HG03045 (cell line): ENCODE data around the gene PPP3CA.

Experiments used
- ATAC-seq: cut with Tn5 transposase; IDR thresholded peaks from one replicate; pipeline ENCODE4 v1.9.1; 2021; ENCODE audit warnings: mild to moderate bottlenecking, moderate library complexity; ENCODE audit not compliant: unreplicated experiment

PPP3CA gene

DNA sequence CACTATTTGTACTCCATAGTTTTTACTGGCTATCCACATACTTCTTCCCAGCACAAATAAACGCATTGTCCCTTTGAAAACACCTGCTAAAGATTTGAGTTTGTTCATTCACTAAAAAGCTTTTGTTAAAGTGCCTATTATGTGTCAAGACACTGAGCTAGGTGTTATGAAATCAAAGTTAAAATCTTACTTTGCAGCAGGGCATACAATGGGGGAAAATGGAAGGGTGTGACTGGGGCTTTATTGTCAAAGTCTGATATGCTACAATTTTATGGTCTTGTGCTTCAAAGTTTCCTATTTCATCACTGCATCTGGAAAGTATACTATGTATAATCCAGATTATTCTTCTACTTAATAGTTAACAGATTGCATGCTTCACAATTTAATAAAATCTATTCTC, 128.4 kb downstream of the PPP3CA start:
- no peak for ATAC-seq

DNA sequence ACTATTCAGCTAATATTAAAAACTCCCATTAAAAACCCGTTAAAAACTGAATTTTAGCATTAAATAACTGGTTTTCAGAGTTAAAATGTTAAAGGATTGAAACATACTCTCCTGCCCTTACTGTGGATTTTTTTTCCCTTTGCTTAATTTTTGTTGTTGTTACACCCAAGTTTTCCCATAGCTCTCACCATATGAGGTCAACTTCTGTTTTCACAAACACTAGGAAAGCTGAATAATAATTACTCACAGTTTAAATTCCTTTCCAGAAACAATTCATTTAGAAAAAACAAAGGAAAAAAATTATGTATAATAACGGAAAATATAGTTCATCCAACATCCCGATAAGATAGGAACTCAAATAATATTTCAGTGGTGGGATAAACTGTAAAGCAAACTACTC, 129.0 kb downstream of the PPP3CA start:
- ATAC-seq, result no peak

DNA sequence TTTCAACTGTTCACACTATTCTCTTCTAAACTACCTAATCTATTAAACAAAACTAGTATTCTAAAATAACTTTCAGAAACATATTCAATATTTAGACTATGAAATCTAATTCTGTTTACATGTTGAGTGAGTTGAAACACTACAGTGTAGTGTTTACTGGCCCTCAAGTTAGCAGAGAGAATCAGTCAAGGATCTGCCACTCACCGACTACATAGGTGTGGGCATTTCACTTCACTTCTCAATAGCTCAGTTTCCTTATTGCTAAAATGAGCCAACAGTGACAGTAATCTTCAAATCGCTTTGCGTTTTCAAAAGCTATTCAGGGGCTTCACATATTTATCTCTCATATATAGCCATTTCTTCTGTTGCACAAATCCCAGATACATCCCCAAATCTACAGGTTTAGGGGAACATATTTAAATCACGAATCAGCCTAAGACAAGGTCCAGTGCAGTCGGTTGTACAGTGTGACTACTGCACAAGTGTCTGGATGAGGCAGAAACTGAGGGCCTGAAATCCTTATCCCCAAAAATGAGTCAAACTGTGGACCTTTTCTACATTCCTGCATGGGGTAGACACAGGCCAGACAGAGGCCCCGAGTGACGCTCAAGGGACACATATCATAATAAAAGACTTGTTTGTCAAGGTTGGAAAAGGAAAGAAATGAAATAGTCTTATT, 129.8 kb downstream of the PPP3CA start:
- no peak for ATAC-seq

DNA sequence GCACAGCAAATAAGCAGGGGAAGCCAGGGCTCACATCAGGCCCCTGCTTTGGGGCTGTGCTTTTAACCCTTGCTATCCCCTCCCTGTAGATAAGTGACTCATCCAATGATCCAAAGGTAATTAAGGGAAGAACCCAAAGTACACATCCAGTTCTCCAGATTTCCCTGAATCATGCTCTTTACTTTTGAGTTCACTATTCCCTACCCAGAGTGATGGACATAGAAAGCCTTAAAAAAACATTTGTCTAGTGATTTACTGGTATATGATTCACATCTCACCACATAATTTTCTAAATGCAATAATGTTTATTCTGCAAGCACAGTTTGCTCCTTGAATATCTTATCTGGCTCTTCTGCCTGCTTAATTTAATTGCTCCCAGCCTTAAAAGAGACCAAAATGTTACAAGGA, 136.2 kb downstream of the PPP3CA start:
- no peak for ATAC-seq

DNA sequence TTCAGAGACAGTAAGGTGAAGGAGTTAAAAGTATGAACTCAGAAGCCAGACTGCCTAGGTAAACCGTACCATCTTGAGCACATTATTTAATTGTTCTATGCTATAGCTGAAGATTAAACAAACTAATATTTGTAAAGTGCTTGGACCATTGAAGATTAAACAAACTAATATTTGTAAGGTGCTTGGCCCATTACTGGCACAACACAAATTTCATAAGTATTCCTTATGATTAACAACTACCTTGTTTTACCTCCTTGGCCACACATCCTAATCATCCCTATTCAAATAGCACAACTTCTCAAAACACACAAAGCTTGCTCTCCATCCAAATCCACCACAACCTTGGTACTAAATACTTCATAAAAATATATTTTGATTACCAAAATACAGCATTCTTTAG, 137.0 kb downstream of the PPP3CA start:
- no peak for ATAC-seq

DNA sequence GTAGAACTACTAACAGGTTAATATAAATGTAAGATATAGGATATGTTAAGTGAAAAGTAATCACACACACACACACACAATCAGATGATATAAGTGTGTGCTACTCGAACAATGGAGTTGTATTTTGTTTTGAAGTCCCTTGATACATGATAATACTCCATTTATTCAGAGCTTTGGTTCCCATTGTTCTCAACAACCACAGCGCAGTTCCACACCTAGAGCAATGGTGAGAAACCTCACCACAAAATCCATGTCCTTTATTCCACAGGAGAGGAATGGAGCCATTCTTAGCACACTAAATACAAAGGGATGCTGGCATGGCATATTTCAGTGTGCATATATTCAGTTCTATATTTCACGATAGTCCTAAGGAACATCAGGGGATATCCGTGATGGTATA, 139.2 kb downstream of the PPP3CA start:
- no peak for ATAC-seq

DNA sequence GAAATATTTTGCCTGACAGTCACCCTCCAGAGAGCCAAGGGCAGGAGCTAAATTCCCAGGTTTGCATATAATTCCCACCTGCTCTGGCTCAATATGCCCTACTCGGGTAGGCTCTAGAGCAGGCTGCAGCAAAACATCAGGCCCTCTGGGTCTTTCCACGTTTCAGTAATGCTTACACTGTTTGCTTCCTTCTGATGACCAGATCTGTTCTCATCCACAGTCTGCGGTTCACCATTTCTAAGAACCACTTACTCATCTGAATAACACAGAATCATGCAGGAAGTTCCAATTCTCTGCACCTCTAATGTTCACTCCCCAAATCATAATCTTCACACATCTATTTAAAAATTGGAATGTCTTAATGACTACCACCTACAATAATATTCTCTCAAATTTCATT, 141.4 kb downstream of the PPP3CA start:
- ATAC-seq, result peak; percentile 97

DNA sequence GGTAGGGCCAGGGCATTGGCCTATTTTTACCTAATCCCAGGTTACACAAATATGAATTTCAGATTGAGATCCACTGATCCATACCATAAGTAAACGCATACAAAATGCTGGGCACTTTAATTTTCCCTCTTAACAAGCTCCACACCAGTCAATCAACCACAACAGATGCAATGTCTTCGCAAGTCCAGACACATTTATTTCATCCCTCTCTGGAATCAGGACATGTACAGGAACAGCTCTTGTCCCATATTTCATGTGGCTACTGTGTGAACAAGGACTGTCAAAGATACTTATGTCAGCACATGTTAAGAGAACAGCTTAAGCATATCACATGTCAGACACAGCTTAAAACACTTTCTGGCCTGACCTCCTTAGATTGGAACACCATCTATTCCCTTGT, 145.9 kb downstream of the PPP3CA start:
- no peak for ATAC-seq

DNA sequence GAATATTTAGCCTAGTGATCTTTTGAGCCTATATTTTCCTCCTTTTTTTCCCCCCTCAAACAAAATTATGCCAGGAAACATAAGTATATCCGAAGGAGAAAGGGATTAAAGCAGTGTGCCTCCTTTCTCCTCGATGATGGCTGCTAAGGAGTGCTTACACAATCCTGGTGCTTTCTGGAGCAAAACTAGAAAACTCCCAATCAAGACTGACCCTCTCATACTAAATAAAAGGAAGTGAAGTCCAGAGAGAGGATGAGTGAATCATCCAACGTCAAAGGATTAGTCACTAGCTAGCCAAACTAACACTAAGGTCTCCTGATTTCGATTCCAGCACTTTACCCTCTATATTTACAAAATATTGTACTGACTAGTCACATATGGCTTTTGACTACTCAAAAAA, 146.8 kb downstream of the PPP3CA start:
- no peak for ATAC-seq

DNA sequence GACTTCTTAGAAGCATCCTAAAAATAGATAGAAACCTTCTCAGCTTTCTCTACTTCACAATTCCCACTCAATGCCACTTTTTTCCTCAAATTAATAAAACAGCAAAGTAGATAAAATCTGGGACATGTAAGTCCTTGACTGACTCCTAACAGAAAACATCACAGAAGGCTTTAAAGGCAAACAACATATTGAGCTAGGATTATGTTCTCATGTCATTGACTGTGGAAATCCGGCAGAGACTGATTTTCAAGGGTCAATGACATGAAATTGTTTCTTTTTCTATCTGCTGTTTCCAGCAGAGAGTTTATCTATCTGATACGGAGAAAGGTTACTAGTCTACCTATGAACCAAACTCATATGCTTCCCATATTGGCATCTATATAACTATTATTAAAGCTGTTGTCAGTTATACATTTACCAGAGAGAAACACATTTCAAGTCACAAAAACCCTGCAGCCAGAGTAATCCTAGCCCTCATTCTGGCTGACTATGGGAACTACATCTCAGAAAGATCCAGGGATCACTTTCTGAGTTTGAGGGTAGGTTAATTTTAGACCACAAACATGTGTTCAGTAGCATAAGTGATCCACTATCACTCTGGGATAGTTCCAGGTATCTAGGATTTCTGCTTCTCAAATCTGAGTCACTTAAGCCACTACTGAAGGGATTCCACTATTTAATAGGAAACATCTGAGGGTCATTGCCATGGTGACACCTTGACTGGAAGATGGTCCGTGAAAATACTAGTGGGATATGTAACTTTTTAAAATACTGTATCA, 147.6 kb downstream of the PPP3CA start:
- ATAC-seq, result no peak

DNA sequence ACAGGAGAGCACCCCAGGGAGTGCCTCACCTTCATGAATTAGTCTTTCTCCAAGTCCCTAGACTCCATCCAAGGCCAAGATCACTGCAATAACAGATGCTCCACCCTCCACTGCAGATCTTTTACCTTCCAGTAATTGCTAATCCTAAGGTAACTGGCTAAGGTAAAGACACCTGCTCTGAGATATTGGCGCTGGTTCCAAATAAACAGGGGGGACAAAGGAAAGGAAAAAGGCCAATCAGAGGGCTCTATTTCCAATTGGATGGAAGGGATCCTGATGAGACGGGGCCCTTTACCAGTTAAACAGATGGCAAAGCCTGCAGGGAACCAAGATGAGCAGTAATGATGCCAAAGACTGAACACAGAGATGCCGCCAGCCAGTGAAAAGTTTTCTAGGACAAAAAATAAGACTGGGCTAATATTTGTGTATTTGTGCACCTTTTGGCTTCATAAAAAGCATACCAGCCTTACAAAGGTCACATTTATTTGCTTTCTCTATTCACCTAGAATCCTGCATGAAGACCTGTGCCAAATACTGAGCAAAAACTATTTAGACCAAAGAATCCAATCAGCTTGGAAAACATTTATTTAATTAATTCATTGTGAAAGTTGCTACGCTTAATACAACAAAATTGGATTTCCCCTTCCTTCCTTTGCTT, 148.5 kb downstream of the PPP3CA start:
- ATAC-seq, result no peak

DNA sequence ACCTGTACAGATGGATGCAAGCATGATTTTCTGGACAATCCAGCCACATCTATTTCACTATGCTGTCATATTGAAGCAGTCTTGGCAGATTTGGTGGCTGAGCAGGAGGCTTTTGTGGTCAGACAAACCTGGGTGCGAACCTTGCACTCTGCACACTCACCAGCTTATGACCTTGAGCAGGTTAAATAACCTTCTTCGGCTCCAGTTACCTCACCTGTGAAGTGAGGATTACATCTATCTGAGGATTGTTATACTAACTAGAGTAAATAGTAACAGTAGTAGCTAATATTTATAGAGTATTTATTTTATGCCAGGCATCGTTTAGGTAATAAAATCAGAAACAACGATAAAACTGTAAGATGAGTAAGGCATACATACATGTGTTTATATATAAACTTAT, 150.0 kb downstream of the PPP3CA start:
- ATAC-seq, result no peak

DNA sequence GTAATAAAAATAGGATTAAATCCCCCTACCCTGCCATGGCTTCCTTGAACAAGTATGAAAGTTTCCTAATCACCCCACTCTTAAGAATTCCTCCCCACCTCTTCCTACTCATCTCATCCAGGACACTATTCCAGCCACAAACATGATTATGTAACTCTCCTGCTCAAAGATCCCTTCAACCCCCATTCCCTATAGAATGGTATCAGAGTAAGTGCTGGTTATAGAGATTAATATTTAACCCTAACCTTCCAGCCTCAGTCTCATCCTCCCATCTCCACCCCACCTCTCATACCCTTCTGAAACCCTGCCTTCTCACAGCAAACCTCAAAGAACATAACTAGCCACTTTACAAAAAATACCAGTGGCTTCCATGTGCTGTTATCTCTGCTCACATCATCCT, 155.1 kb downstream of the PPP3CA start:
- no peak for ATAC-seq

DNA sequence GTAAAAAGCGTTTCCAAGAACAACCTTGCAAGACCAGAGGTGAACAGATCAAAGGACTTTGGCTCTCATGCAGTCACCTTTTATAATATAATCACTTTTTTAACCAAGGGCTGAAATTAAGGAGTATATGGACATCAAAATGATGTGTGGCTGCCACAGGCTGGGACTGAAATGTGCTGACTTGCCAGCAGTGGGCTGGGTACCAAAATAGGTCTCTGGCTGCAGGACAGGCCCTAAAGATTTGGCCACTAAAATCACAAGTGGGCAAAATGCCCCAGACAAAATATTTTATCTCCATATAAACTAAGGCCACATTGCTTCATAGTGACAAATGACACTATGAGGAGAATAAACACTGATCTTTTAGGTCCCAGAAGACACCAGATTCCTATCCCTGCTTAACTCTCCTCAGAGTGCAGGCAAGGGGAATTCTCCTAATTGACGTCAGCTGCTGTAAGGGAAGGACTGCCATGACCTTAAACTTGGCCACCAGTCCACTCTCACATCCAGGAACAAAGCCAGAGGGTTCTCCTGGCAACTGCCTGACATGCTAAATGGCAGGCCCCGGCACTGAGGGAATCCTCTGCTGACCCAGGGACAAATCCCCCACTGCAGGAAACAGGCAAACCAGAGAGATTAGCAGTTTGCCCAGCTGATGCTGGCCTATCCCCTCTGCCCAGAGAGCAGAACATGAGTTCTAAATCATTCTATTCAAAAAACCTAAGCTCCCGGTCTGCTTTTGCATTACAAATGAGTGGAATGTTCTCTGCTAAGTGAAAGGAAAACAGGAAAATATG, 155.8 kb downstream of the PPP3CA start:
- ATAC-seq, result no peak

DNA sequence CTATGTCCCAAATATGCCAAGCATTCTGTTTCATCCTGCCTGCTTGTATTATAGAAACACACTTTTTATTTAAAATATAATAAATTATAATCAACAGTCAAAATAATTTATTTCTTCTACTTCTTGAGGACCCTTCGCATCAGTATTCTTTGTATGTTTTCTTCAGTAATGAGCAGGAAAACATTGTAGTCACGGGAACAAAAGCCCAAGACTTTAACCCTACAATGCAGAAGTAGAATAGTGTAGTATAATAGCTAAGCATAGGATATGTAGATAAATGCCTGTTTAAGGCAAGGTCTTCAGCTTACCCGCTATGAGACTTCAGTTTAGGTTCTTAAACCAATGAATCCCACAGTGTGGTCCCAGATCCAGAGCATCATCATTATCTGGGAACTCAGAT, 156.6 kb downstream of the PPP3CA start:
- no peak for ATAC-seq

DNA sequence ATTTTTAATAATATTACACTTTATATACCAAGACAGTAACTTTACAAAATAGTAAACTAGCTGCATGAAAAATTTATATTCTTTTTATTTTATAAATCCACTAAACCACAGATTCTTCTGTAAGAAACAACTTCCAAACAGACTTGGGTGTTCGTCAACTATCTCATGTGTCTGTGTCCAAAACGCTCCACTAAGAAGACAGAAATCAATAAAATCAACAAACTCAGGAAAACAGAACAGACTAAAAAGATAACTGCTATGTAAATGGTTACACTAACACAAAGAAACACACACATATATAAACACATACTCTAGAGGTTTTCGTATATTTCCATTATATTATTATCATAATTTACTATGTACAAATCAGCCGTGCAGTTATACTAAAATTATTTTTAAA, 158.4 kb downstream of the PPP3CA start:
- ATAC-seq, result no peak

DNA sequence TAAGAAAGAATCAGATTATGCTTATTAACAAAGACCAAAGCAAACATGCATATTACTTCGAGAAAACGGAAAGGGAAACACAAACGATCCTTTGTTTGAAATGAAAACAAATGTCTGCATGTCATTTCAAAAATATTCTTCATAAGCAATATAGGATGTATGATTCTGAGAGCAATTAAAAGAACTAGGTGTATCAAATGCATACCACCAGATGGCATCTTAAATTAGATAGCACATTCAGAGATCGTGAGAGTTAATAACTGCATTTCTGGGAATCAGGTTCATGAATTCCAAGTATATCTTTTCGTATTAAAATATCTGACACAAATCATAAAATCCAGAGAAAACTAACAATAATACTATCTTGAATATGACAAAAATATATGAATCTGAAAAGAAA, 159.5 kb downstream of the PPP3CA start:
- no peak for ATAC-seq

DNA sequence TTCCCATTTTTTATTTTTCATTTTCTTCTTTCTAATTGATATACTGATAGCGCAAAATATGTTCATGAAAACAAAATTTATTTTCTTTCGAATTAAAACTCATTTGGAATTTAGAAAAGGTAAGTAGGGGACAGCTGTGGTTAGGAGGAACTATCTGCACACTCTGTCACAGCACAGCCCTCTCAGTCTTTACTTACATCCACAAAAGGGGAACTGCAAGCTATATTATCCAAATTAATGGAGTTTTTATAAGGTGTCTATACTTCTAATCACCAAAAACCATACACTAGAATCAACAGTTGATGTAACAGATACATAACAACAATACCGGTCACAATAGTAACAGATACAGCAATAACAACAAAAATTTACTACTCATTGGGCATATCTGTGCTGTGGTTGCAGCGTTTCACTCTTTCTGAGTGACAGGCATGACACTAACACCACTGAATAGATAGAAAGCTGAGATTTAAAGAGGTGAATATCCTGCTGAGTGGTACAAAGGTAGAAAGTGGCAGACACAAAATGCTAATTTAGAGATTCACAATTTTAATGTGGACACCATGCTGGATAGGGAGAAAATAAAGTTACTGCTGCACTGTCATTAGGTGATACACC, 160.7 kb downstream of the PPP3CA start:
- ATAC-seq, result no peak

DNA sequence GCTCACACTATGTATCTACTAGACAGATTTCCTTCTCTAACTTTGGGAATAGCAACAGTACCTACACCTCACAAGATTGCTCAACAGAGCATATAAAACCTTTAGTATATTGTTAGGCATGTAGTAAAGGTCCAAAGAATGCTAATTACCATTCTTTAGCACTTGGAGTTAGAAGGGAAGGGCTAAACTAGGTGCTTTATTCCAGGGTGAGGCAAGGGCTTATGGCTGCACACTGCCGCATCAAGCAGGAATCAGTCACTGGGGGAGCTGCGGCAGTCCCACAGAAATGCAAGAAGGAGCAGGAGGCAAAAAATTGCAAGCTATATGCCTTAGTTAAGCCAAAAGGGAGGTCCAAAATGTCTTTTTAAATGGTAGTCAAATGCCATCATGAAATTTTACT, 162.7 kb downstream of the PPP3CA start:
- ATAC-seq, result no peak

DNA sequence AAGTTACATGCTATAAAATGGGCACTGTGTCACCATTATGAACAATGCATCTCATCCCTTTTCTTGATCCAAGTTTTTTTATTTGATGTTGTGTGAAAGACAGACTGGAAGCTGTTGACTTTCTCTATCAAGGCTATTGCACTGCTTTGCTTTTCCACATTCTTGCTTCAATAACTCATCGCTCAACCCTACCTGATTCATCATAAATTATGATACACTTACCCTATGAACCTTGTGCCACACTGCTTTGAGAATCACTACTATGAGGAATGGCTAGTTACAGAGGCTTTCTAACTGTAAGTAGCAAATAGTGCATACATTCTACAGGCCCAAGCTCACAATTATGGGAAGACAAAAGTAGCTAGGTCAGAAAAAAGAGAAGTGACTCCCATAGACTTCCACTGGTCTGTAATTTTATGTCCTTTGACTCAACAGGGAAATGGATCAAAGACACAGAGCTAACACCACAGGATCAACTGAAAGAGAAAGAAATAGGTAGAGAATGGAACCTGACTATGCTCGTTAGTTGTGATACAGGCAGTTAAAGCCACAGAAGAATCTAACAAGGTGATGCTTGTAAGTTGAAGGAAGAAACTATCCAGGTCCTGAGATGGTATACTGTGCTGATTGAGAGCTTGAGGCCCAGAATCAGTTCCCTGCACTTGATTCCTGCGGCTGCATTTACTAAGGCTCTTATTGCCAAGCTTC, 163.5 kb downstream of the PPP3CA start:
- ATAC-seq, result no peak
